ENCODE data around the gene NBPF8. TPM values are rescaled to one million over a fixed set of nuclear protein-coding genes. Genes with fewer than 3 reads are reported as not detected.
"Not testable (repeated sequence)": the region's sequence is repeated elsewhere in the genome, so short reads cannot be mapped to it uniquely, and the experiment has no call there.

The NBPF8 gene, protein sequence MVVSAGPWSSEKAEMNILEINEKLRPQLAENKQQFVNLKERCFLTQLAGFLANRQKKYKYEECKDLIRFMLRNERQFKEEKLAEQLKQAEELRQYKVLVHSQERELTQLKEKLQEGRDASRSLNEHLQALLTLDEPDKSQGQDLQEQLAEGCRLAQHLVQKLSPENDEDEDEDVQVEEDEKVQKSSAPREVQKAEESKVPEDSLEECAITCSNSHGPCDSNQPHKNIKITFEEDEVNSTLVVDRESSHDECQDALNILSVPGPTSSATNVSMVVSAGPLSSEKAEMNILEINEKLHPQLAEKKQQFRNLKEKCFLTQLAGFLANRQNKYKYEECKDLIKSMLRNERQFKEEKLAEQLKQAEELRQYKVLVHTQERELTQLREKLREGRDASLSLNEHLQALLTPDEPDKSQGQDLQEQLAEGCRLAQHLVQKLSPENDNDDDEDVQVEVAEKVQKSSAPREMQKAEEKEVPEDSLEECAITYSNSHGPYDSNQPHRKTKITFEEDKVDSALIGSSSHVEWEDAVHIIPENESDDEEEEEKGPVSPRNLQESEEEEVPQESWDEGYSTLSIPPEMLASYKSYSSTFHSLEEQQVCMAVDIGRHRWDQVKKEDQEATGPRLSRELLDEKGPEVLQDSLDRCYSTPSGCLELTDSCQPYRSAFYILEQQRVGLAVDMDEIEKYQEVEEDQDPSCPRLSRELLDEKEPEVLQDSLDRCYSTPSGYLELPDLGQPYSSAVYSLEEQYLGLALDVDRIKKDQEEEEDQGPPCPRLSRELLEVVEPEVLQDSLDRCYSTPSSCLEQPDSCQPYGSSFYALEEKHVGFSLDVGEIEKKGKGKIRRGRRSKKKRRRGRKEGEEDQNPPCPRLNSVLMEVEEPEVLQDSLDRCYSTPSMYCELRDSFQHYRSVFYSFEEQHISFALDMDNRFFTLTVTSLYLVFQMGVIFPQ
- total RNA-seq (2014; rRNA removed; shearing (Covaris generic)), result 3.9 and 5.2 TPM in 2 replicates

DNA sequence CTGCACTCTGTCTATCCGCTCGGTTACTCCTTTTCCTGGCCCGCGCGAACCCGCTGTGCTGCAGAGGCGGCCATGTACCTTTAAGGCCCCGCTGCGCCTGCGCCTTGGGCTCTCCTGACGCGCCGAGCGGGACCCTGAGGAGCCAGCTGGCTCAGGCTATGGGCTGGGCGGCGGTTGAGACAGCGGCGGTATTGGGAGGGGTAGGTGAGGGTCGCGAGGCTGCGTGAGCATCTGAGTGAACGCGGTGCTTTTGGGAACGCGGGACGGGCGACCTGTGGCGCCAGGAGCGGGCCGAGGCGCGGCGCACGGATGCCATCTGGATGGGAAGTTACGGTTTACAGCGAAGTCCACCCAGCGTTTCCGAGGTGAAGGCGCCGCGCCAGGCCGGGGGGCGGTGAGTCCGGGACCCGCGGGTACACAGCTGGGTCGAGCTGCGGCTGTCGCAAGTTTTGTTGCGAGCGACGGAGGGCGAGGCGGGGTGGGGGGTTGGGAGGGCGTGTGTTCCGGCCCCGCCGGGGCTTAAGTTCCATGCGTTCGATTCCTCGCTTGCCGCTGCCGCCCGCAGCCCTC lies at the start of gene NBPF8:
NBPF8 (plus strand) TSS at position 125 of the 570 bp plus-strand sequence. CDS start 21,488 bp downstream, outside the sequence.
- peak; percentile 68 for DNase-seq (ENCODE audit: low read depth)

DNA sequence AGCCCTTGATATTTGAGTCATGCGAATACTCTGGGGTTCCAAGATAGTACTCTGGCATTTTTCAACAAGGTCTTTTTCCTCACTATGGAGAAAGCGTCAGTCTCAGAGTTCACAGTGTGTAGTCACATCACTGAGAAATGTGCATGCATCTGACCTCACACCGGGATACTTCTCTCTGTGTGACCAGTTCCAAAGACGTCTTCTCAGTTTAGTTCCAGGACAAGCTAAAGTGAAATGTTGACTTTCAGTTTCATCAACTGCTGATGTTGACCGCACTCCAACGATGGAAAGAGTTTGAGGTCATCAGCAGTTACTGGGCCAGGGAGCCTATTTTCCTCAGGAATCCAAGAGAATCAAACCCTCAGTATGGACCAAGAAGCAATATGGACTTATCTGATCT lies 47.1 kb upstream of the NBPF8 start:
- DNase-seq (ENCODE audit: low read depth), result not testable (repeated sequence)

DNA sequence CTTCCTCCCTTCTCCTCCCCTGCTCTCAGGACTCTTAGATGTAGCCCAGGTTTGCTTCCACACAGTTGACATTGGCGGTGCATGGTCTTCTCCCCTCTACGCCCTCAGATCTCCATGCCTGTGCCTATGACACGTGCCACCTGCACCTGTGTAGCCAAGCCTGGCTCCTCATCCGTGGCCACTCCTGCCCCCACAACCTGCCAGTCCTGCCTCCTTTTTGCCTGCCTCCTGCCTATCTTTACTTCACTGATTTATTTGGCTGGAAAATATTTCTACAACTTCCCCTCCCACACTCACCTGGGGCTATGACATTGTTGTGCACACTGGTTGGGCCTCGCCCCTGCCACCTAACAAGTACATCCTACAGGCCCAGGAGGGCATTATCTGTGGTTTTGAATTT lies 28.2 kb upstream of the NBPF8 start:
- DNase-seq (ENCODE audit: low read depth), result not testable (repeated sequence)

DNA sequence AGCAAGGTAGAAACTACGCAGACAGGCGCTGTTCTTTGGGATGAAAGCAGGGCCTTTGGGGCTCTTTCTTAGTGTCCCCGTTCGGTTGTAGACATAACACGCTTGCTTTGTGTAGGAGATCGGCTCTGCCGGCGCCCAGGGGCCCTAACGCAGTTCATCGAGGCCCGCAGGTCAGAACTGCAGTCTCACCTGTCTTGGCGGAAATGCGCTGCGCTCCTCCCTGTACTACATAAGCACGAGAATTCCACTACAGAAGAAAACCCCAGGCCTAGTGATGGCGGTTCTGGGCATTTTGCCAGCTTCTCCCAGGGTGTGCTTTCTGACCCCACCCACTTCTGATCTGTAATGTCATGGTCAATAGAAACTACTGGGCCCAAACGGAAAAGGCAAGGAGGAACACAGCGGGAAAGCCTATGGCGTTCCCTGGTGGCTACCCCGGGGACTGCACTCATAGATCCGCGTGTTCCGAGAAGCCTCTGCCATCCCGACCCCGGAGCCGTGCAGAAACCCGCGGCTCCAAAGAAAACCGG lies 26.2 kb upstream of the NBPF8 start:
- peak; percentile 70 for DNase-seq (ENCODE audit: low read depth)

DNA sequence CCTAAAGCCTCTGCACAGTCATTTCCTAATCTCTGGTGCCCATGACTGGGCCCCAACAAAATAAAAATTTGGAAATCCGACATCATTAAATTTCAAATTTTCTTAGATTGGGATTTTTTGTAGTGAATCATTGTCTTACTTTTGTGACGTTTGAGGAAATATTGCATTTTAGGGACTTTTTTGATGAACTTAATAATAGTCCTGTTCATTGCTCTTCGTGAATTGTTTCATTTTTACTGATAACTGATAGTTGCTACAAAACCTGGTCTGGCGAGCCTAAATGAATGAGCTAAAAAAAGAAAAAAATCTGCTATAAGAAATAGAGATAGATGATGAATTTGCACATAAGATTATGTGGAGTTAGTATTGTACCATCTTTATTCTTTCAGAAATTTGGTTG lies 23.5 kb upstream of the NBPF8 start:
- not testable (repeated sequence) for DNase-seq (ENCODE audit: low read depth)

DNA sequence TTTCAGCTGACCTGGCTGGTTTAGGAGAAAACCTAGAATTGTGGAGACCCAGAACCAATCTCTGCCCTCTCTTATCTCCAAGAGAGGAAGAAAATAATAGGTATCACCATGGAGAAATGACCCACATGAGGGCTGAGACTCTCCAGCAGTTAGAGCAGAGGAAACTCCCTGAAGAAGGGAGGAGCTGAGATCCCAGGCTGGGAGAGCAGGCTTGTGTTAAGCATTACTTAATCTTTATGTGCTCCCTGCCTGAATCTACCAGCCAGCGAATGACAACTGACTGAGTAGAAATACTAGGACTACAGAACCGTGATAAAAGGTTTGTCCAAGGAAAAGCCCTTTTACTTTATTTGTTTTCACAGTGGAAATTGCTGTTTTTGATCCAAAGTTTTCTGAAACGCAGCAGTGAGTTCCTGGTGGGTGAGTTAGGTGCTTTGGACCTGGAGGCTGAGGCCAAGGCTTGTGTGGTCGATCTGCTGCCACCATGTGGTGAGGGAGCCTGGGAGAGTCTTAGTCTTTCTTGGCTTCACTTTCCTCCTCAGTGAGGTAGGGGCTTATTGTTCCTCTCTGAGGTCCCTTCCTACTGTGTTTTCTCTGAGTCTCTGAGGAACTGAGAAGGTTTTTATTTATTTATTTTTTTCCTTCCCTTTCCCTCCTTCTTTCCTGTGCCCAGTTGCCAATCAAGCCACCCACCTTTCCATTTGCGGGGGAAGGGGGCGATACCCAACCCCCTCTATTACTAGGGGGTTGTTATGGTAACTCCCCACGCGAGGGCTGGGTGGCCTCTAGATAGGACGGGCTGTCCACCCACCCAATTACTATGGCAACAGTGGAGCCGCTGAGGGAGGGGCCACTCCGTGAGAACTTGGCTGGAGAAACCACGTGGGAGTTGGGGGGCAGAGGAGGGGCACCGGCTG lies 21.3 kb upstream of the NBPF8 start:
- DNase-seq (ENCODE audit: low read depth), result not testable (repeated sequence)

DNA sequence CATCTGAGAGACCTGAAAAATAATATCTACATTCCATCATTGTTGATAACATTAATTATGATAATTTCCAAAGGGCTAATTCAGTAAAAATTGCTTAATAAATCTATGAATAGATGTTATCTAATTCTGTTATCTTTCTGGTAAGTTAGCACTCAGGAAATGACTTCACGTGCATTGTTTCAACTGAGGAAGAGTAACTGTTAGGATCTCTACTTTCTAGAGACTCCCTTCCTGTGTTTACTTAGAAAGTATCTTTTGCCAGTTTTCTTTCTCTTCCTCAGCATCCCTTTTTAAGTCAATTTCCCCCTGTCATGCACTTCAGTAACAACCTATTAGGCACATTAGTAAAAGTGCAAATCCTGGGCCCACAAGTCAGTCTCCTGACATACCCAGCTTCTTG lies 9.5 kb upstream of the NBPF8 start:
- not testable (repeated sequence) for DNase-seq (ENCODE audit: low read depth)

DNA sequence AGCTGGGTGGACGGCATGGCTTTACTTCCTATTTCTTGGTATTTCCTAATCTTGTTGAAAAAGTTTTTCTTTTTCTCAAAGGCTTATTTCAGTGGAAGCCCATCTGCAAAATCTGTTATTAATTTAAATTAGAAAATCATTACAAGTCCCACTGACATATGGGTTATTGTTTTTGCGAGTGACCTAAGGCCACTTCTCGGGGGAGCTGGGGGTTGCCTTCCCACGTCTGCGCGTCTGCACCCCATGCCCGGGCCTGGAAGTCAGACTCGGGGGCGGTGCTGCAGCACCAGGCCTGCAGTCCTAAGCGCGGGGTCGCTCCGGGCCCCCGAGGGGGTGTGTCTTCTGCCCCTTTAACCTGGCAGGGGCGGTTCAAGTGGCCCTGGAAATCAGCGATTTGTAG lies 384 bp upstream of the NBPF8 start:
- not testable (repeated sequence) for DNase-seq (ENCODE audit: low read depth)

DNA sequence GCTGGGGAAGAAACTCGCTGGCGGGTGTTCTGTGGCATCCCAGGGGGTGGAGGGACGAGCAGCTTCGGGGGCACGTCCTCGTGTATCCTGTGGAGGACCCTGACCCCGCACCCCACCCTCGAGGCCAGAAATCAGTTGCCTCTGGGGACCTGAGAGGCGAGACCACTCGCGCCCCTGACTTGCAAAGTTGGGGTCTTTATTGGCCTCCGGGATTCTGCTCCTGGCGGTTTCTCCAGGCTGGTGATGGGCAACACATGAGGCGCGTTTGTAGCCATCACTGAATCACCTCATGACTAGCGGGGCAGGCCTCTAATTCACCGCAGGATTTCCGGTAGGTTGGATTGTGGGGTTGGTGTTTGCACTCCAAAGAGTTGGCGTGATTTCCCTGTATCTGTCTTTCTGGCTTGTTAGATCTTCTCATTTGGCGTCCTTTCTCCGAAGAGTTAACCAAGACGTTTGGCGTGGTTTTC lies 692 bp downstream of the NBPF8 start:
- DNase-seq (ENCODE audit: low read depth), result peak; percentile 72

DNA sequence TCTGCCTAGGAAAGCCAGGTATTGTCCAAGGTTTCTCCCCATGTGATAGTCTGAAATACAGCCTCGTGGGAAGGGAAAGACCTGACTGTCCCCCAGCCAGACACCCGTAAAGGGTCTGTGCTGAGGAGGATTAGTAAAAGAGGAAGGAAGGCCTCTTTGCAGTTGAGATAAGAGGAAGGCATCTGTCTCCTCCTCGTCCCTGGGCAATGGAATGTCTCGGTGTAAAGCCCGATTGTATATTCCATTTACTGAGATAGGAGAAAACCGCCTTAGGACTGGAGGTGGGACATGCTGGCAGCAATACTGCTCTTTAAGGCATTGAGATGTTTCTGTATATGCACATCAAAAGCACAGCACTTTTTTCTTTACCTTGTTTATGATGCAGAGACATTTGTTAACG lies 10.2 kb downstream of the NBPF8 start:
- DNase-seq (ENCODE audit: low read depth), result not testable (repeated sequence)

DNA sequence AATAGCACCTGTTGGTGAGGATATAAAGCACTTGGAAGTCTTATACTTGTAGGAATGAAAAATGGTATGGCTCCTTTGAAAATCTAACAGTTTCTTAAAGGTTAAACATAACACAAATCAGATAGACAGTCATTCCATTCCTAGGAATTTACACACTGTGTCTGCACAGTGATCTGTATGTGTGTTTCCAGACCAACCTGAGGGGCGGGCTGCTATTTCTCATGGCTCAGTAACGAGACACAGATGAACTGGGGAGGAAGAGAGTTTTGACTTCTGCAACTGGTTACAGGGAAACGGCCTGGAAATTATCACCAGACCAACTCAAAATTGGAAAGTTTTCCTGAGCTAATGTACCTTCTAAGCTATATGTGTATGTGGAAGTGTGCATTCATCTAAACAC lies 16.8 kb downstream of the NBPF8 start:
- not testable (repeated sequence) for DNase-seq (ENCODE audit: low read depth)

DNA sequence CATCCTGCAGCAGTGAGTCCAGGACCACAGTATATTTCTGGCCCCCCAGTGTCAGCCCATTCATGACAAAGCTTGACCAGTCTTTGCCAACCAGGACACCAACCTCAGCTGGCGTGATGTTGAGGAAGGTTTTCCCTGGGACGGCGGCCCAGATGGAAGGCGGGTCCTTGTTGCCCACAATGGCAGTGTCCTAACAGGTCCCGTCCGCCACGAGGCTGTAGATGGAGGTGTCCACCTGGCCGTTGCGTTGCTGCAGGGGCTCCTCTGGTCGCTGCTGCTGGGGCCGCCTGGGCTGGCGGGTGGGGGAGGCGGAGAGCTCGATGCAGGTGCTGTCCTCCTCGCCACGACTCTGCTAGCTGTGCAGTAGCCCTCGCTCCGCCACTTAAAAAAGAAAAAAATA lies 19.0 kb downstream of the NBPF8 start:
- DNase-seq (ENCODE audit: low read depth), result not testable (repeated sequence)

DNA sequence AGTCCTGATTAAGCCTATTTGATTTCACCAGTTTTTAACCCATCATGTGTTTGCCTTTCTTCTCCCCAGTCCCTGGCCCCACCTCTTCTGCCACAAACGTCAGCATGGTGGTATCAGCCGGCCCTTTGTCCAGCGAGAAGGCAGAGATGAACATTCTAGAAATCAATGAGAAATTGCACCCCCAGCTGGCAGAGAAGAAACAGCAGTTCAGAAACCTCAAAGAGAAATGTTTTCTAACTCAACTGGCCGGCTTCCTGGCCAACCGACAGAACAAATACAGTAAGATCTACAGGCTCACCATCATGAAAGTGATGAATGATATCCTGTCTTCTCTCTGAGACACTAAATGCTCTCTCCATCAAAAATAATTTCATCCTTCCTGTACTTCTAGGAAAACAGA lies 34.3 kb downstream of the NBPF8 start:
- not testable (repeated sequence) for DNase-seq (ENCODE audit: low read depth)

Other genes with a start within 250 kb of the NBPF8 start
- gene SEC22B, start 238.5 kb upstream of the NBPF8 start, total RNA-seq (2014; rRNA removed; shearing (Covaris generic)), result 38.4 and 39.0 TPM in 2 replicates

Data from RPMI7951 (cell line).